HG03280 (cell line): ENCODE results near the gene RAB39B.
"Not testable (repeated sequence)": the region's sequence is repeated elsewhere in the genome, so short reads cannot be mapped to it uniquely, and the experiment has no call there.

Source experiments
- ATAC-seq: cut with Tn5 transposase; IDR thresholded peaks from one replicate; pipeline ENCODE4 v1.9.1; 2021; ENCODE audit warnings: mild to moderate bottlenecking, moderate library complexity; ENCODE audit not compliant: unreplicated experiment

Gene RAB39B, protein sequence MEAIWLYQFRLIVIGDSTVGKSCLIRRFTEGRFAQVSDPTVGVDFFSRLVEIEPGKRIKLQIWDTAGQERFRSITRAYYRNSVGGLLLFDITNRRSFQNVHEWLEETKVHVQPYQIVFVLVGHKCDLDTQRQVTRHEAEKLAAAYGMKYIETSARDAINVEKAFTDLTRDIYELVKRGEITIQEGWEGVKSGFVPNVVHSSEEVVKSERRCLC

DNA sequence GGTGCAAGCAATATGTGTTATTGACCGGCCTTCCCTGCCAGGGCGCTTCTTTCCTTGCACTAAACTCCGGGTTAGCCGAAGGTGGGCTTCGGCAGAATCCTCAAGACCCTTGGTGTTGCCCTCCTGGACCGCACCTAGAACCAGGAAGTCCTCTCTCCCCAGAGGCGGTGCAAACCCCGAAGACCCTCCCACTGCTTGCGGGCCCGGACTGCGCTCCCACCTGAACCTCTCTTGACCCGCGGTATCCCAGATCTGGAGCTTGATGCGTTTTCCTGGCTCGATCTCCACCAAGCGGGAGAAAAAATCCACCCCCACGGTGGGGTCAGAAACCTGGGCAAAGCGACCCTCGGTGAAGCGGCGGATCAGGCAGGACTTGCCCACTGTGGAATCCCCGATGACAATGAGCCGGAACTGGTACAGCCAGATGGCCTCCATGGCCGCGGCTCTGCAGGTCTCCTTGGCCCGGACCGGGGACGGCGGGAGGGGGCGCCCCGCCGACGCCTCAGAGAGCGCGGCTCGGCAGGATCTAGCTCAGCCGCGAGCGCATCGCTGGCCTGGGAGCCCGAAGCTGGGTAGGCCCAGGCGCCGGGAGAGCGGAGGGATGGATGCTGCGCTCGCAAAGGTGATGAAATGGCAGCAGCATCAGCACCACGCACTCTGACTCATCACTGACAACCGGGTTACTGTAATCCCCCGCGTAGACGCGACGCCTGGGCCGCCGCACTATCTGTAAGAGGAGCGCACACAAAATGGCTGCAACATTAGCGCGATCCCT, at the start of gene RAB39B:
RAB39B (minus strand) TSS at position 638 of the 775 bp plus-strand sequence; CDS start at position 435, 203 bp downstream.
- ATAC-seq = peak; percentile 95

DNA sequence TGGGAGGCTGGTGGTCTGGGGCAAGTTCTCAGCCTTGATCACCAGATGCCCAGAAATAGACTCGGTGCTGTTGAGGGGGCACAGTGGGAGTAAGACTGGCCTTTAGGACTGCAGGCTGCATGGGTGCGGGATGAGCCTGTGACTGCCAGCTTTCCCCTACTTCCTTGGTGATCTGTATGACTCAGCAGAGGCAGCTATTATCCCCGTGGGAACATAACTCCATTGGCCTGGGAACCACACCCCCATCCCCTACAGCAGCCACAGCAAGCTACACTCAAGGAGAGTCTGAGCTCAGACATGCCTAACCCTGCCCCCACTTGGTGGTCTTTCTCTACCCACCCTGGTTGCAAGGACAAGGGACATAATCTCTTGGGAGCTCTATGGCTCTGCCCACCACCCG, 49.5 kb upstream of the RAB39B start:
- ATAC-seq = no peak

DNA sequence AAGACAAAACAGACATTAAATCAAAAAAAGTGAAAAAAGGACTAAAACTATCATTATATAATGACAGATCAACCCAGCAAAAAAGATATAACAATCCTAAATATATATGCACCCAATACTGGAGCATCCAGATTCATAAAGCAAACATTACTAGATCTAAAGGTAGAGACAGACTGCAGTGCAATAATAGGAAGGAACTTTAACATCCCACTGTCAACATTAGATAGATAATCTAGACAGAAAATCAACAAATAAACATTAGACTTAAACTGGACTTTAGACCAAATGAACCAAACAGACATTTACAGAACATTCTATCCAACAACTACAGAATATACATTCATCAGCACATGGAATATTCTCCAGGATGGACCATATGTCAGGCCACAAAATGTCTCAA, 29.5 kb upstream of the RAB39B start:
- no peak for ATAC-seq

DNA sequence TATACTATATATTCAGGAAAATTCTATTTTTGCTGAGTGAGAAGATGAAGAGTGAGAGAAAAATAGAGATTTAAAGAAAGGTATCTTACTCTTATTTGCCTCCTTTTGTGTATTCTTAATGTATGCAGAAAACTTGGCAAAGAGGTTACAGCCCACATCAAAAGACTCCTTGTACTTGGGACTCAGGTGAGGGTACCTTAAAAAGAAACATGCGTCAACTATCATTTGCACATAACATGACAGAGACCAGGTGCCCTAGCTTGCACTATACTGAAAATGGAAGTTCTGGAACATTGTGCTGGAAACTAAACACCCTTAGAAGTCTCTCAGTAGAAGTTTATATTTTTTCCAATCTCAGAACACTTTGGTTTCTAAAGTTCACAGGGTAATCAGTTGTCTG, 15.6 kb upstream of the RAB39B start:
- no peak for ATAC-seq

DNA sequence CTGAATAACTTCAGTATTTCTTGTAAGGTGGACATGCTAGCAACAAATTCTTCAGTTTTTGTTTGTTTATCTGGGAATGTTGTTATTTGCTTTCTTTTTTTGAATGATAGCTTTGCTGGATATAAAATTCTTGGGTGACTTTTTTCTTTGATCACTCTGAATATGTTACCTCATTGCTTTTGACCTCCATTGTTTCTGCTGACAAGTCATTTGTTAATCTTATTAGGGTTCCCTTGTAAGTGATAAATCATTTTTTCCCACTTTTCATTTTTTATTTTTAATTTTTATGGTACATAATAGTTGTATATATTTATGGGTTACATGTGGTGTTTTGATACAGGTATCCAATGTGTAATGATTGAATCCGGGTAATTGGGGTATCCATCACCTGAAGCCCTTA, 6.7 kb upstream of the RAB39B start:
- ATAC-seq = no peak

DNA sequence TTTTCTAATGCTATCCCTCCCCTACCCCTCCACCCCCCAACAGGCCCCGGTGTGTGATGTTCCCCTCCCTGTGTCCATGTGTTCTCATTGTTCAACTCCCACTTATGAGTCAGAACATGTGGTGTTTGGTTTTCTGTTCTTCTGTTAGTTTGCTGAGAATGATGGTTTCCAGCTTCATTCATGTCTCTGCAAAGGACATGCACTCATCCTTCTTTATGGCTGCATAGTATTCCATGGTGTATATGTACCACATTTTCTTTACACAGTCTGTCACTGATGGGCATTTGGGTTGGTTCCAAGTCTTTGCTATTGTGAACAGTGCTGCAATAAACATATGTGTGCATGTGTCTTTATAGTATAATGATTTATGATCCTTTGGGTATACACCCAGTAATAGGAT, 3.7 kb upstream of the RAB39B start:
- ATAC-seq = not testable (repeated sequence)

DNA sequence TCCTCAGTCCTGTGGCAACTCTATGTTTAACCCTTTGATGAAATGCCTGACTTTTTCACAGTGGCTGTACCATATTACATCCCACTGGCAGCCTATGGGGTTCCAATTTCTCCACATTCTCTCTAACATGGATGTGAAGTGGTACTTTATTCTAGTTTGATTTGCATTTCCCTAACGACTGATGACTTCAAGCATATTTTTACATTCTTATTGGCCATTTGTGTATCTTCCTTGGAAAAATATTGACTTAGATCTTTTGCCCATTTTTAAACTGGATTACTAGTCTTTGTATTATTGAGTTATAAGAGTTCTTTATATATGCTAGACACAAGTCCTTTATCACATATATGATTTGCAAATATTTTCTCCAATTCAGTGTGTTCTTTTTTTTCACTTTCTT, 2.1 kb upstream of the RAB39B start:
- ATAC-seq = no peak

DNA sequence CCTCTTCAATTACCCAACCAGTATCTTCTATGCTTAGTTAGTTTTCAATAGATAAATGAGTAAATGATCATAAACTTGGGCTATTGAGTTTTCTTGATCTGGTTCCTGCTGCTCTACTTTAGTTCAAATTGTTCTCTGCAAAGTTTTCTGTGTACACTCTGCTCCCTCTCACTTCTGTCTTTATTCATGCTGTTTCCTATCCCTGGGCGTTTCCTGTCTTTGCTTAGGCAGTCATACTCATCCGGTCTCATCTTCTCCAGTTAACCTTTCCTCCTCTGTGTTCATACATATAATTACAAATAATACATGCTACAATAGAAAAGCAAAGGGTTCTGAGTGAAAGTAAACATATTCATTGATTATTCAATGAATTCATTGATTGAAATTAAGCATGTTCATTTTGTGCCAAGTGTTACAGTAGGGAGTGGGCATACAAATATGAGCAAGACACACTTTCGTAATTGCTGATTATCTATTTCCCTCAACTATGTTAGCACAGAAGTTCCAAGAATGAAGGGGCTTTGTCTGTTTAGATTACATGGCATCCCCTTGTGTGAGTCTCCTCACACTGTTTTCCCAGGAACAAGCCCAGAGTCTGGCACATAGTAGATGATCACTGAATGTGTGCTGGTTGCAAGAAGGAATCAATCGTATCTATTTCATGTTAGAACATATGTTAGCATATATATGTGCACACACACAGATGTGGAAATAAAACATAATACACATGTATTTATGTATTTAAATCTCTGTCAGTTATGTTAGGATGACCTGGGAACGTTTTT, 1.1 kb downstream of the RAB39B start:
- no peak for ATAC-seq

DNA sequence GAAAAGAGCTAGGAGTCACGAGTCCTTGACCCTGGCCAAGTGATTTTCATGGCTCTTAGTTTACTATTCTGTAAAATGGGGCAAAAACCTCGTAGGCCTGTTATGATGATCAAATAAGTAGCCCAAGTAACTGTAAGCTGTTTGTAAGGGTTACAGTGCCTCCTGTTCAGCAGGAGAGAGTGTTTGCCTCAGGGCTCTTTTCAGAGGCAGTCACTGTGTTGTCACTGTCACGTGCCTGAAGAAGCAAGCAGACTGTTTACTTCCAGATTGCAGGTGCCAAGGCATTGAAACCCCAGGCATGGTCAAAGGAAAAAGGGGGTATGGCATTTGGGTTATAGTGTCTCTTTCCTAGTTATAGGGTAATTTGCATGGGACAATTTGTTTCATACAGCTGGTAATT, 4.5 kb downstream of the RAB39B start:
- no peak for ATAC-seq

DNA sequence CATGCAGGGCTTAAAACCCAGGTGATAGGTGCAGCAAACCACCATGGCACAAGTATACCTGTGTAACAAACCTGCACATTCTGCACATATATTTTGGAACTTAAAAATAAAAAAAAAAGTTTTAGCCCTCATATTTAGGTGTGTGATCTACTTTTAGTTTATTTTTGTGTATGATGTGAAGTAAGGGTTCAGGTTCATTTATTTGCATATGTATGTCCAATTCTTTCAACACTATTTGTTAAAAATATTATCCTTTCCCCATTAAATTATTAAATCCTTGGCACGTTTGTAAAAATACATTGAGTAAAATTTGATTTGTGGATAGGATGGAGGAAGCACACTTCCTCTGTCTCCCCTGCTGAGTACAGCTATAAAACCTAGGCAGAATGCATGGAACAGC, 12.9 kb downstream of the RAB39B start:
- ATAC-seq = no peak

DNA sequence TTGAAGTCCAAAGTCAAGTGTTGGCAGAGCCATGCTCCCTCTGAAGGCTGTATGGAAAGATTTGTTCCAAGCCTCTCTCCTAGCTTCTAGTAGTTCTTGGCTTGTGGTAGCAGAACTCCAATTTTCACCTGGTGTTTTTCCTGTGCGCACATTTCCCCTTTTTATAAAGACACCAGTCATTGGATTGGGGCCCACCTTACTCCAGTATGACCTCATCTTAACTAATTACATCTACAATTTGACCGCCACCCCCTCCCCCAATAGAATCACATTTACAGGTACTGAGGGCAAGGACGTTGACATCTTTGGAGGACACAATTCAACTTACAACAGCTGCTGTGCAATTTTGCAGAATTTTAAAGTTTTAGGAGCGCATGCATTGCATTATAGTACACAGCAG, 16.8 kb downstream of the RAB39B start:
- ATAC-seq = no peak

DNA sequence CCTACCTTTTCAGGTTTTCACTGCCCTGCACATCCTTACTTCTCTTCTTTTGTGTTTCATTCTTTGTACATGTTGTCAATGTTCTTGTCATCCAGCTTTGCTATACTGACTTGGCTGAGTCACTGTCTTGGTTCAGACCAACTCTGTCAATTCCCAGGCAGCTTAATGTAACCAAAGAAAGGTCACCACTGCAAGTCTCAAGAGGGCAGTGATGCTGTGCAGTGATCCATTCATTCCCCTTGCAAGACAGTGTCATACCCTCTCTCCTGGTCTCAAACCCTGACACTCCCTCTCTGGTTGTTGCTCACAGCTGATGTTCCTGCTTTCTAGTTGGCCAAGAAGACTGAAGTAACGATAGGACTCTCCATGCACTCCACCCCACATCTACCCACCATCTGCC, 17.5 kb downstream of the RAB39B start:
- ATAC-seq = no peak

DNA sequence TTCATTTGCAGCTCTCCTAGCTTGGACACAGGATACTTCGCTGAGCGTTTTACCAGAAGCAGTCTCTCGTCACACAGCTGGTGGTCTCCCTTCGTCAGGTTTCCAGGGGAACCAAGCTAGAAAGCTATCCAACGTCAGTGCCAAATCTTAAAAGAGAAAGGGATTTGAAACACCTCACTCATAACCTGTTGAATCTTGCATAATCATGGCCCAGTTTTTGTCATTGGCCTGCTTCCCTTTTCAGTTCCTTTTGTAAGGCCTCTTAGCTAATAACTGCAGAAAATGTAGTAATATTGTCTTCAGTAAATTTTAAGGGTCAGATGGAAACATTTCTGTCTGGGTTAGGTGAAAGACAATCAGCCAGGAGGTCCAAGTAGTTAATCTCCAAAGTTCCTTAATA, 22.0 kb downstream of the RAB39B start:
- ATAC-seq = no peak

DNA sequence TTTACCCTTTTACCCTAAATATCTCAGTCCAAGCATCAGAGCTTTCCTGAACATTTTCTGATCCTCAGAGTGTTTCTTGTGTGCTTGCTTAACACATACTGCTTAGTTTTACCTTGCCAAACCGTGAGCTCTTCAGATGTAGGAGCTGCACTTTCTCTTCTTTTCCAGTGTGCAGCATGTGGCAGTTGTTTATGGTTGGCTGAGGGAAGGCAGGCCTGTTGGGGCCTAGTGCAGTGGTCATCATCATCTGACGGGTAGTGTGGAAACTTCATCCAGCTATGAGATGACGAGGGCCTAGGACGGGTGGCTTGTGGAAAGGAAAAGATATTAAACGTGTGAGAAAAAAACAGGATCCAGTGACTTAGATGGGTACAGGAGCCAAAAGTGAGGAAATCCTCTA, 26.6 kb downstream of the RAB39B start:
- ATAC-seq = no peak

DNA sequence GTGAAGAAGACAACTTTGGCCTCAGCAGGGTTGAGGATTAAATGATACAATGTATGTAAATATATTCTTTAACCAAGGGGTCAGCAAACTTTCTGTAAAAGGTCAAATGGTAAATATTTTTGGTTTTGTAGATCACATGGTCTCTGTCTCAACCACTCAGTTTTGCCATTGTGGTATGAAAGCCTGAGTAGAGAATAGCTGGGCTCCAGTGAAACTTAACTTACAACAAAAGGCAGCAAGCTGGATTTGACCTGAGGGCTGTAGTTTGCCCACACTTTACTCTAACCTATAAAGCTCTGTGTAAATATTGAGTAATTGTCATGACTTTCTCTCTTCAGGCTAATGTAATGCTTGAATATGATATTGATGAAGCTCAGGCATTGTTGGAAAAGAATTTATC, 28.4 kb downstream of the RAB39B start:
- ATAC-seq = no peak

DNA sequence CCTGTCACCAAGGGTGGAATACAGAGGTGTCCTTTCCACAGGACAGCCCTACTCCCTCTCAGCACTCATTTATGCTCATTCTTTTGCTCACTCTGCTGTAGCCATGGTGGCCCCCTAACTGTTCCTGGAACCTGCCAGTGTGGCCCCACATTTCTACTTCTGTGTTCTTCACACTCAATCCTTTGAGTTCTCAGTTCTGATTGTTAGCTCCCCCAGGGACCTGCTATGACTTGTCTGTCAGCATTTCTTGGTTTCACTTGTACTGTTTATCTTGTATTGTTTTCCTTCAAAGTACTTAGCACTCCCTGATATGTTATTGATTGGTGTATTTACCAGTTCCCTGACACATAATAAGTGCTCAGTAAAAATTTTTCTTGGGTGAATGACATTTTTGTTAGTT, 33.1 kb downstream of the RAB39B start:
- ATAC-seq = peak; percentile 81

DNA sequence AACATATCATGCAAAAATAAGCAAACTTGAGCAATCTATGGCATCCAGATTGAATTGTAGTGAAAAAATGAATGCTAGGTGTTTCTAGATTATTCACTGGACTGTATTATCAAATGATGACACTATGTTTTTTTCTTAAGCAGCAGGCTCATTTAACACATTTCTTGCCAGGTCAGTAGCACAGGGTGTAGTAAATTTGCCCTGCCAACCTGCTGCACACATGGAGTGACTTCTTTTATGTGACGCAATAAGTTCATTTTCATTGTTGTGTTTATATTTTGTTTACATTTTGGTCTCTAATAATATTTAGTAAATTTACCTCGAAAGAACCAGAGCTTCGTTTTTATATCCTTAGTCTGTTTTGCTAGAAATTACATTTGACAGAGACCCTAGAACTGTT, 38.5 kb downstream of the RAB39B start:
- ATAC-seq = no peak

DNA sequence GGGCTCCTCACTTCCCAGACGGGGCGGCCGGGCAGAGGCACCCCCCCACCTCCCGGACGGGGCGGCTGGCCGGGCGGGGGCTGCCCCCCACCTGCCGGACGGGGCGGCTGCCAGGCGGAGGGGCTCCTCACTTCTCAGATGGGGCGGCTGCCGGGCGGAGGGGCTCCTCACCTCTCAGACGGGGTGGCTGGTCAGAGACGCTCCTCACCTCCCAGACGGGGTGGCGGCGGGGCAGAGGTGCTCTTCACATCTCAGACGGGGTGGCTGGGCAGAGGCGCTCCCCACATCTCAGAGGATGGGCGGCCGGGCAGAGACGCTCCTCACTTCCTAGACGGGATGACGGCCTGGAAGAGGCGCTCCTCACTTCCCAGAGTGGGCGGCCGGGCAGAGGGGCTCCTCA, 40.5 kb downstream of the RAB39B start:
- not testable (repeated sequence) for ATAC-seq

DNA sequence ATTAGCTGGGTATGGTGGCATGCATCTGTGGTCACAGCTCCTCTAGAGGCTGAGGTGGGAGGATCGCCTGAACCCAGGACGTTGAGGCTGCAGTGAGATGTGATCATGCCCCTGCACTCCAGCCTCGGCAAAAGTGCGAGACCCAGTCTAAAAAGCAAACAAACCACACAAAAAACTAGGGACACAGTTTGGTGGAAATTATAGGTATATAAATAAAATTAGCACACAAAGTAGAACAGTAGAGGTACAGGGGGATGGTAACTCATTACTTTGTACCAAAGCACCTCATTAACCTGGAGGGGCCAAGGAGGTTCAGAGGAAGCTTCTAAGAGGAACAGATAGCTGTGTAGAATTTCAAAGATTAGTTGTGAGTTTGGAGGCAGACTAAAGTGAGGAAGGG, 42.9 kb downstream of the RAB39B start:
- no peak for ATAC-seq

DNA sequence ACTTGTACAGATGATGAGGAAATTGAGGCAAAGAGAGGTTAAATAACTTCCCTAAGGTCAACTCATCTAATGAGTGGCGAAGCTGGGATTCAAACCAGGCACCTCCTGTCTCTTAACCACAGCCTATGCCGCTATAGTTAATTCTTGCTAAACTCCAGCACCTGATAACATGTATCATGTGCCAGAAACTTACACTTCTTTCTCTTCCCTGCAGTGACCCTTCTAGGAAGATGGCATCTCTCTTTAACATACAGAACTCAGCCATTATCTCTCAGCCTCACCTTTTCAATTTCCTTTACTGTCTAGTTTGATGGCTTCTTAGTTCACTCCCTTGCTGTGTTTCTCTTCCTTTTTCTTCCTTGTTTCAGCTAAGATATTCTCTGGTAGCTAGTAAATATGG, 45.5 kb downstream of the RAB39B start:
- no peak for ATAC-seq

DNA sequence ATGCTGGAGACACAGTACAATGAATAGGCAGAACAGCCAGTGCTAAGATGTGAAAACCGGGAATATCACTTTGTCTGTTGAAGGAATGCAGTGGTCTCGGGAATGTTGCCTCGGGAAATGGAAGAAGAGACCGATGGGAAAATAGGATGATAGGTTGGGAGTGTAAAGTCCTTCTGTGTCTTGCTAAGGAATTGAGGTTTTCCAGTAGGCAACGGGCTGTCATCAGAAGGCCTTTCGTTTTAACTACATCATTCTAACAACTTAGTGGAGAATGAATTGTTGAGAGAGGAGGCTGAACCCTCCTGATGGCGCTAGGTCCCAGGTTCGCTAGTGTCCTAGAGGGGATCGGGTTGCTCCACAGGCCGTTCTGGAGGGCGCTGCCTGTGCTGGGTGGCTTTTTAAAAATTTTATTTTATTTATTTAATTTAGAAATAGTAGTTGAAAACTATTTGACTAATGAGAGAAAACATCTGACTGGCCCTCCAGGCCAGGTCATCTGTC, 47.3 kb downstream of the RAB39B start:
- no peak for ATAC-seq
